CMK (cell line): Measurements from ENCODE around the gene CMTM6.
"Not testable (repeated sequence)": the region's sequence is repeated elsewhere in the genome, so short reads cannot be mapped to it uniquely, and the experiment has no call there.

ENCODE experiments used
- DNase-seq: peaks from one replicate; pipeline ENCODE4 v3.0.0-alpha.2; 2010; ENCODE audit warnings: low read depth

CMTM6 gene

GRCh38 chr3:32466808-32467207 is 35.8 kb downstream of the CMTM6 start:
- not testable (repeated sequence) for DNase-seq

DNA sequence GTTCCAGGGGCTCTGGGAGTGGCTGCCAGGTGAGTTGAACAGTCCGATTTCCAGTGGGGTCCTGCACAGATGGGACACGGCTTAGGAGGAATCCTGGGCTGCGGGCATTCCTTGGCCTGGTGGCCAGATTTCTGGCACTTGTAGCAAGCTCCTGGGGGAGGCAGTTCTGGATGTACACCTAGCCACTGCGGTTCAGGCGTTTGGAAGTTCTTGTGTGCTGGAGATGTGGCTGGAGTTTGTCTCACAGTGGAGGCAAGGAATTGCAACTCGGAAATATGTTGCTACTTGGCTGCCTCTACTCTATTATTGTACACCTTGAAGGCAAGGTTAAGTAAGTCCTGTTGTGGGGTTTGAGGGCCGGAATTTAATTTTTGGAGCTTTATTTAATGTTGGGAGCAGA is 37.9 kb downstream of the CMTM6 start:
- not testable (repeated sequence) for DNase-seq

DNA sequence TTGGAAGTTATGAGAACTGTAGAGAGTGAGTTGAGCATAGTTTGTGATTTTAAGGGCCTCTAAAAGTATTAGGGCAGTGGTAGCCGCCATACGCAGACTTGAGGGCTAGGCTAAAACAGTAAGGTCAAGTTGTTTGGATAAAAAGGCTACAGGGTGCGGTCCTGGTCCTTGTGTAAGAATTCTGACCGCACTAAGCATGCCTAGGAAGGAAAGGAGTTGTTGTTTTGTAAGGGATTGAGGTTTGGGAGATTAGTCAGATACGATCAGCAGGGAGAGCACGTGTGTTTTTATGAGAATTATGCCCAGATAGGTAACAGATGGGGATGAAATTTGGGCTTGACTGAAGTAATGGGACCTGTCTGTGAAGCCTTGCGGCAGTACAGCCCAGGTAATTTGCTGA is 39.2 kb downstream of the CMTM6 start:
- not testable (repeated sequence) for DNase-seq

DNA sequence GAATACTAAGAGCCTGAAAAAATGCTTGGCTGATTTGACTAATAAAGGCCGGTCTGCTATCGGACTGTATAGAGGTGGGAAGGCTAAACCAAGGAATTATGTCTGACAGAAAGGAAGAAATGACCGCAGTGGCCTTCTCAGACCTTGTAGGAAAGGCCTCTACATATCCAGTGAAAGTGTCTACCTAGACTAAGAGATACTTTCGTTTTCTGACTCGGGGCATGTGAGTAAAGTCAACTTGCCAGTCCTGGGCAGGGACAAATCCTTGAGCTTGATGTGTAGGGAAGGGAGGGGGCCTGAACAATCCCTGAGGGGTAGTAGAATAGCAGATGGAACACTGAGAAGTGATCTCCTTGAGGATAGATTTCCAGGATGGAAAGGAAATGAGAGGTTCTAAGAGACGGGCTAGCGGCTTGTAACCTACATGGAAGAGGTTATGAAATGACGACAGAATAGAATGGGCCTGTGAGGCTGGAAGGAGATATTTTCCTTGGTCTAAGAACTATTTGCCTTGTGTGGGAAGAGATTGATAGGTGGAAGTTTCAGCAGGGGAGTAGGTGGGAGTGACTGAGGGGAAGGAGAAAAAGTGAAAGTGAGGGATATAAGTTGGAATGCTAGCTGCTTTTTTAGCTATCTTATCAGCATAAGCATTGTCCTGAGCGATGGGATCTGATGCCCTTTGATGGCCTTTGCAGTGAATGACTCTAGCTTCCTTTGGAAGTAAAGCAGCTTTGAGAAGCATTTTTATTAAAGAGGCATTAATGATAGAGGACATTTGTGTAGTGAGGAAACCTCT is 40.3 kb downstream of the CMTM6 start:
- not testable (repeated sequence) for DNase-seq

- not testable (repeated sequence) for DNase-seq
These were observed 41.7 kb downstream of the CMTM6 start for GRCh38 chr3:32460817-32461496.

DNA sequence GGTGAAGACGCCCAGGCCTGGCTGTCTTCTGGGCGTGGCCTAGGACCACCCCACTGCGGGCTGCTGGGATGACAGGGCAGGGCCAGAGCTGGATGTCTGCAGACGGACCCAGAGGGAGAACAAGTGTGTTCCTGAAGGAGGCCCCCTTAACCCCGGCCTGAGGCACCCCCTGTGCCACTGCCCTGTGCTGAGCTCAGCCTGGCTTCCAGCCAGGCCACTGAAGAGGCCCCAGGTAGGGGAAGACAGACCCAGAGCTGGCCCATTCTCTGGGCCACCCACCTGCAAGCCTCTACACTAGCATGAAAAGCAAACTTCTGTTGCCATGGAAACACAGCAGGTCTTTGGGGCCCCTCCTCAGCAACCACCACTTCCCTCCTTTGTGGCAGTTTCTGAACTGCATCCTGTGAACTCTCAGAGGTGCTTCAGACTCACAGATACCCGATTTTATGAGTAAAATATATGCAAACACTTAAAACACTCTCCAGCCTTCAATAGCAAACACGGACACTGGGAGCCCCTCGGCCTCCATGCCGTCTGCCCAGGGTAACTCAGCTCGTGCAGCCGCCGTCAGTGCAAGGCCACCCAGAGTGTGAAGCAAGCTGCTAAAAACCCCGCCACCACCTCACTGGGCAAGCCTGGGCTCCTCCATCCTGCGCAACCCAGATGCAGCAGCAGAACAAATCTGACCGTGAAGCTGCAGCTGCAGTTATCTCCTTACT is 42.5 kb downstream of the CMTM6 start:
- DNase-seq: no peak

DNA sequence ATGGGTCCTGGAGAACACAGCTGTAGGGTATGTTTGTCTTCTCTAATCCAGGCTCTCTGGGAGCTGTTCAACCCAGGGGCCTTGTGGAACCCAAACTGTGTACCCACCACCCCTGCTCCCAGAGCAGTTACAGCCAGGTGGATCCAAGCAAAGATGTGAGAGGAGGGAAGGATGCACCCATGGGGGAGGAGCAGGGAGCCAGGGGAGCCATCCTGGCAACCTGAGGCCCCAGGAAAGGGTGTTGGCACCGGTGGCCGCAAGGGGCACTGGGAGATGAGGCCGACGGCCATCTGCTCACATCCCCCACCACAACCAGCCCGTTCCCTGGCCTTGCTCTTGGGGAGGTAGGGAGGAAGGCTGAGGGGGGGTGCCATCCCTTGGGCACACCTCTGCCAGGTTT is 43.2 kb downstream of the CMTM6 start:
- DNase-seq: no peak

GRCh38 chr3:32457971-32458471 is 44.6 kb downstream of the CMTM6 start:
- DNase-seq: no peak

DNA sequence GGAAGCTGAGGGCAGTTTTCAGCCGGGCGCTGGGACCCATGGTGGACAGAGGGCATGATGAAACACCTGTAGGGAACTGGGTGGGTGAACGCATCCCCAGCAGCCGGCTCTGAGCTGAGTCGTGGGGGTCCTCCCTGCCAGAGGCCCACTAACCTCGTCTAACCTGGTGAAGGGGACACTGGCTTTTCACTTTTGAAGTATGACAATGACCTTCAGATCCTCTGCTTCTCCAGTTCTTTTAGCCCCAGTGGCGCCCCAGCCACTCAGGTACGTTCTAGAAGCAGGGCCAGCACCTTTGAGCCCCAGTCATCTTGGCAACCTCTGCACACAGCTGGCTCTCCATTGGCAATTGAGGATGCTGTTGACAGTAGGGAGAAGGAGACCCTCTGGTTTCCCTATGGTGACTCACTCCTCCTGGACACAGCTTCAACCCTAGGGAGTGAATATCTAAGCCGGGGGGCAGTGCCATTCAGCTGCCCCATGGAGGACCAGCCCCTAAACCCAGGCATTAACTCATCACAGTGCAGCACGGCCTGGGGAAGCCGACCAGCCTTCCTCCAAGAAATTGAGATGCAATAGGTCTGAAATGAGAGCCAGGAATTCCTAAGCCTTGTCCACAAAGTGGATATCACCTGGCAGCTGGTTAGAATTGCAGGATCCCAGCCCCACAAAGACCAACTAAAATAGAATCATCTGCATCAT is 46.1 kb downstream of the CMTM6 start:
- DNase-seq: no peak

DNA sequence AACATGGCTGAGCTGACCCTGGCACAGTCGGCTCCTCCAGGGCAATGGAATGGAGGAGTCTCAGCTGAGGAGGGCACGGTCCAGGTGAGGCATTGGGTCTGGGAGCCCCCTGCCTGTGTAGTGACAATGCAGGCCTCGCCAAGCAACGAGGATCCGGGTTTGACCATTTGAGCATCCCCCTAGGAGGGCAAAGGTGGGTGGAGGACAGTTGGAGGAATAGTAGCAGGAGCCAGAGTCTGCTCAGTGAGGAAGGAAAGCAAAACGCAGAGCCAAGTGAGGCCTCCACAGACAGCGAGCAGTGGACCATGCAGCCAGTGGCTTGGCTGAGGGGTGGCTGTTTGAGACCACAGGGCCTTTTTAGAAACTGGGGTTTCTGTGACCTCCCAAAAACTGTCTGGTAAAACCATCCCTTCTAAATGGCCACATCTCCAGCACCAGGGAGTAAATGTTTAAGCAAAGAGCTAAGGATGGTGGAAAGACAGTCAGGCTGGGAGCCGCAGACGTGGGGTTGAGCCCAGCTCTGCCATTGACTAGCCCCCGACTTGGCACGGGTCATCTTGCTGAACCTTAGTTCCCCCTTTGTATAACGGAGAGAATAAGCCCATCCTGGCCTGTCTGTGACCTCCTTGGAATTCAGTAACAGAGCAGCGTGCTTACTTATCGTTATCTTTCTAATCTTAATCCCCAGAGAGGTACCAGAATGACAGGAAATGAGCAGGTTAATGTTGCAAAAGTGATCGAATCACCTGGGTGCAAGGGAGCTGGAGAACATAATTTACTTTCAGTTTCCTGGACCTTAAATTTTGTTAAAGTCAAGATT is 46.8 kb downstream of the CMTM6 start:
- no peak for DNase-seq

- no peak for DNase-seq
These were observed 47.7 kb downstream of the CMTM6 start for GRCh38 chr3:32454731-32455608.

DNA sequence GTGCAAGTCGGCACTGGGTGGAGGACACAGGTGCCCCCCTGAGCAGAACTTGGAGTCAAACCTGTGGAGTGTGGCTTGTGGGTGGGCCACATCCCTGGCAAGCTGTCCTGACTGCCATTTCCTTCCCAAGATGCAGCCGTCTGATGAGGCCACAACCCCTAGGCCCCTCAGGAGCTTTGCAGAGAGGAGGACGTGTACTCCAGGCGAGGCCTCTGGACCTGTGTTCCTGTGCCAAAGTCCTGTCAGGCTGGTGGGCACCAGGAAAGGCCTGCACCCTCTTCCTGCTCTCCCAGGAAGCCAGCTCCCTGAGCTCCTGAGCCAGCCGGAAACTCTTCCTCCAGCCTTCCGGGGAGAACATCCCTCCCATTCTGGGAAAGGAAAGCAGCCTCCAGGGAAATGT is 48.5 kb downstream of the CMTM6 start:
- no peak for DNase-seq

DNA sequence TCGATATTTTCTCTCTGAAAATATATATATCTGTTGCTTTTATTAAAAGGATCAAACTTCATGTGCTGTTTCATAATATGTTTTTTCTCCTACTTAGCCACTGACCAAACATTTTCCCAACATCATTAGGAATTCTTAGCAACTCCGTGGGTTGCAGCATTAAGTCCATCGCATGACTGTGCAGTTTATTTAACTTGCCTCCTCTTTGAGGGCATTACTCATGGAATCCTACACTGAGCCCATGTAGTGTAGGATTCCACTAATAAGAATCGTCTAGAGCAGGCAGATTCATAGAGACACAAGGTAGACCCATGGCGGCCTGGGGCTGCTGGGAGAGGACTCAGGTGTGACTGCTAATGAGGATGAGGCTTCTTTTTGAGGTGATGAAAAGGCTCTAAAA is 49.3 kb downstream of the CMTM6 start:
- no peak for DNase-seq

- no peak for DNase-seq
These were observed 50.6 kb downstream of the CMTM6 start for GRCh38 chr3:32452009-32452408.

- no peak for DNase-seq
These were observed 51.5 kb downstream of the CMTM6 start for GRCh38 chr3:32450992-32451659.

- no peak for DNase-seq
These were observed 52.2 kb downstream of the CMTM6 start for GRCh38 chr3:32450426-32450825.

GRCh38 chr3:32449691-32450090 is 53.0 kb downstream of the CMTM6 start:
- DNase-seq: no peak

- no peak for DNase-seq
These were observed 53.8 kb downstream of the CMTM6 start for GRCh38 chr3:32448686-32449474.

DNA sequence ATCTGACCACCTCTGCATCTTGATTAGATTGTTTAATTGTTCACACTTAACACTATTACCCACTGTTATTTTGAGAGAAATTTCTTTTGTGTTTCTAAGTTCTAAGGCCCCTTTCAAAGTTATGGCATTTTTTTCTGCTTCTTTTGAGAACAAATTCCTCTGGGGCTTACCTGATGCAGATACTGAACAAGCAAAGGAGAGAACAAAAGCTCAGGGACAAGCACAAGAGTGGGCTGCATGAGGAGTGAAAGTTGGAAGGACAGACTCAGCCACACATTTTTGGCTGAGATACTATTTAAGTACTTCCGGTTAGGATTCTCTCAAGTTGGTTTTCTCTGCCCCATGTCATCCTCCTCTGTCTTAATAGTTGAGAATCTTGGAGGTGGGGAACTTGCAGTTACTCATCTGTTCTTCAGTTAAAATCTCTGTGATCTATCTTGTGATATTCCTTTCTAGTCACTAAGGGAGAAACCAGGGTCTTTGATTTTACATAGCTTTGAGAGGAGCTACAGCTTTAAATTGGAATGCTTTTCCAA is 54.7 kb downstream of the CMTM6 start:
- DNase-seq: no peak
